HCT116 (cell line): ENCODE measurements around the gene CELF4. TPM values are rescaled to one million over a fixed set of nuclear protein-coding genes. Genes with fewer than 3 reads are reported as not detected.

Experiments used
- ATAC-seq: fragments of 200-7000 bp; cut with Tn5 transposase; 2 replicates; pipeline ENCODE4 v1.9.1; 2020; ENCODE audit warnings: mild to moderate bottlenecking, moderate library complexity
- BruUV-seq: library from RNA; stranded (reverse); fragments of 400-500 nt; replicated peaks from 2 replicates; lab custom pipeline; 2021; lab: Mats Ljungman, UMichigan
- CTCF ChIA-PET: fragments of 300-600 bp; sonication (Branson Sonifier 250); formaldehyde crosslinking; loops from one replicate; lab custom pipeline; 2021; ENCODE audit warnings: antibody characterized with exemption; lab: Charles Lee
- POLR2A ChIA-PET: fragments of 300-600, 350-600 bp; sonication (Branson Sonifier 250); formaldehyde crosslinking; loops from one replicate; lab custom pipeline; 2021; ENCODE audit warnings: antibody characterized with exemption; lab: Charles Lee
- RAD21 ChIA-PET, 2 experiments: fragments of 300-600 bp; sonication (Branson Sonifier 250); formaldehyde crosslinking; loops; one replicate each; lab custom pipeline; 2023; ENCODE audit warnings: low total read pairs in 2 of 2; ENCODE audit not compliant: uncharacterized antibody in 2 of 2, unreplicated experiment in 2 of 2, low non-redundant PET in 1 of 2; lab: Charles Lee
- DNase-seq: peaks from one replicate; pipeline ENCODE4 v3.0.0-alpha.2; 2010; ENCODE audit warnings: low read depth, low spot score
- H2AFZ ChIP-seq: fragments of 200-600 bp; shearing (Covaris generic), sonication (generic); 2 replicates; pipeline ENCODE4 v1.6.1; 2017; ENCODE audit warnings: low read depth, mixed run types, mixed read lengths, antibody characterized with exemption, low read length; ENCODE audit not compliant: poor library complexity, severe bottlenecking
- H3K27ac ChIP-seq: 2 replicates; pipeline ENCODE4 v1.5.1; 2012; ENCODE audit warnings: low read depth, low read length
- H3K27me3 ChIP-seq: fragments of 200-600 bp; sonication (generic); 2 replicates; pipeline ENCODE4 v1.6.1; 2016; ENCODE audit warnings: mixed run types, low read length, mixed read lengths; ENCODE audit not compliant: insufficient read depth
- H3K36me3 ChIP-seq, 2 experiments: fragments of 200-500 bp in 1 of 2; fragments of 200-600 bp in 1 of 2; sonication (Bioruptor generic) in 1 of 2; sonication (generic) in 1 of 2; 2 replicates each; pipeline versions ENCODE4 v1.5.1 to v1.6.1; 2014 to 2016; ENCODE audit warnings: low read length in 2 of 2, inconsistent platforms in 1 of 2, mixed read lengths in 1 of 2, mixed run types in 1 of 2; ENCODE audit not compliant: insufficient read depth in 2 of 2, control insufficient read depth in 1 of 2
- H3K4me1 ChIP-seq, 2 experiments: fragments of 200-600 bp in 1 of 2; sonication (generic) in 1 of 2; 2 replicates each; pipeline versions ENCODE4 v1.5.1 to v1.6.1; 2012 to 2017; ENCODE audit warnings: low read length in 2 of 2, inconsistent platforms in 1 of 2, mild to moderate bottlenecking in 1 of 2, mixed read lengths in 1 of 2, mixed run types in 1 of 2, moderate library complexity in 1 of 2; ENCODE audit not compliant: insufficient read depth in 2 of 2, control insufficient read depth in 1 of 2
- H3K4me2 ChIP-seq: fragments of 200-600 bp; sonication (generic); 2 replicates; pipeline ENCODE4 v1.6.1; 2017; ENCODE audit warnings: mixed run types, low read length, mixed read lengths
- H3K4me3 ChIP-seq, 2 experiments: fragments of 200-600 bp in 1 of 2; sonication (generic) in 1 of 2; replicated peaks in 1 of 2; 2 replicates each; pipeline ENCODE4 v1.5.1; 2011 to 2016; ENCODE audit warnings: low read length in 2 of 2, control low read depth in 1 of 2, low read depth in 1 of 2, mild to moderate bottlenecking in 1 of 2, mixed read lengths in 1 of 2, mixed run types in 1 of 2
- H3K79me2 ChIP-seq: fragments of 200-600 bp; sonication (generic); 2 replicates; pipeline ENCODE4 v1.6.1; 2017; ENCODE audit warnings: mild to moderate bottlenecking, mixed run types, low read length, moderate library complexity, mixed read lengths; ENCODE audit not compliant: insufficient read depth
- H3K9ac ChIP-seq: fragments of 200-600 bp; sonication (generic); 2 replicates; pipeline ENCODE4 v1.6.1; 2016; ENCODE audit warnings: low read length, mixed read lengths
- H3K9me2 ChIP-seq: fragments of 200-600 bp; sonication (generic), shearing (Covaris generic); 2 replicates; pipeline ENCODE4 v1.6.1; 2017; ENCODE audit warnings: mixed run types, mild to moderate bottlenecking, moderate library complexity; ENCODE audit not compliant: insufficient read depth
- H3K9me3 ChIP-seq, 2 experiments: fragments of 200-500 bp in 1 of 2; fragments of 200-600 bp in 1 of 2; sonication (Bioruptor generic) in 1 of 2; sonication (generic) in 1 of 2; 2 replicates each; pipeline ENCODE4 v1.6.1; 2014 to 2017; ENCODE audit warnings: low read length in 2 of 2, mixed read lengths in 2 of 2, inconsistent platforms in 1 of 2, low read depth in 1 of 2, mild to moderate bottlenecking in 1 of 2, mixed run types in 1 of 2, moderate library complexity in 1 of 2; ENCODE audit not compliant: control insufficient read depth in 1 of 2, insufficient read depth in 1 of 2
- H4K20me1 ChIP-seq: fragments of 200-600 bp; sonication (generic), shearing (Covaris generic); 2 replicates; pipeline ENCODE4 v1.6.1; 2017; ENCODE audit warnings: mixed run types, mild to moderate bottlenecking, moderate library complexity; ENCODE audit not compliant: insufficient read depth
- ATF3 ChIP-seq: IDR thresholded peaks from 2 replicates; pipeline ENCODE4 v1.6.1; 2012
- CBX3 ChIP-seq: IDR thresholded peaks from 2 replicates; pipeline ENCODE4 v1.6.1; 2012; ENCODE audit warnings: low read depth
- ELF1 ChIP-seq: IDR thresholded peaks from 2 replicates; pipeline ENCODE4 v1.6.1; 2012; ENCODE audit warnings: low read depth, borderline replicate concordance
- EZH2 ChIP-seq: fragments of 200-600 bp; sonication (generic); IDR thresholded peaks from 2 replicates; pipeline ENCODE4 v1.6.1; 2017; ENCODE audit warnings: antibody characterized with exemption, mixed run types
- EZH2phosphoT487 ChIP-seq: fragments of 200-600 bp; IDR thresholded peaks from 2 replicates; pipeline ENCODE4 v1.6.1; 2018; ENCODE audit warnings: antibody characterized with exemption, borderline replicate concordance
- POLR2A ChIP-seq: IDR thresholded peaks from 2 replicates; pipeline ENCODE4 v1.7.0; 2011; ENCODE audit warnings: borderline replicate concordance; ENCODE audit not compliant: insufficient read depth, insufficient read length; ENCODE audit errors: extremely low read depth
- POLR2AphosphoS5 ChIP-seq: IDR thresholded peaks from 2 replicates; pipeline ENCODE4 v1.6.1; 2011; ENCODE audit warnings: mild to moderate bottlenecking, low read depth, low read length, moderate library complexity
- RAD21 ChIP-seq: IDR thresholded peaks from 2 replicates; pipeline ENCODE4 v1.6.1; 2012; ENCODE audit warnings: low read depth, mild to moderate bottlenecking
- REST ChIP-seq: IDR thresholded peaks from 2 replicates; pipeline ENCODE4 v1.6.1; 2012; ENCODE audit warnings: low read depth
- SIN3A ChIP-seq: IDR thresholded peaks from 2 replicates; pipeline ENCODE4 v1.6.1; 2012; ENCODE audit warnings: low read depth
- SP1 ChIP-seq: IDR thresholded peaks from 2 replicates; pipeline ENCODE4 v1.6.1; 2012; ENCODE audit warnings: low read depth
- YY1 ChIP-seq: IDR thresholded peaks from 2 replicates; pipeline ENCODE4 v1.6.1; 2011; ENCODE audit warnings: low read length, low read depth, moderate library complexity, mild to moderate bottlenecking; ENCODE audit not compliant: insufficient replicate concordance; ENCODE audit errors: extremely low read depth
- ZBTB33 ChIP-seq: IDR thresholded peaks from 2 replicates; pipeline ENCODE4 v1.6.1; 2011; ENCODE audit warnings: mild to moderate bottlenecking, low read length, moderate library complexity; ENCODE audit not compliant: insufficient replicate concordance; ENCODE audit errors: extremely low read depth
- intact Hi-C: fragments of 100-400 bp; cut with micrococcal nuclease; formaldehyde crosslinking; loops from 2 replicates; pipeline ENCODE4 v1.10.0; 2022
- total RNA-seq: library from RNA; stranded (reverse); gene quantifications from one replicate; pipeline ENCODE4 v1.2.1, GENCODE V29; 2021; ENCODE audit not compliant: unreplicated experiment

The CELF4 gene
- total RNA-seq, 1 experiment from 2014 or later = not detected

GRCh38 chr18:37435996-37436395, 129.6 kb downstream of the CELF4 start:
- H3K27me3 ChIP-seq = peaks cover 37% of the 10 kb centered on the region; the same call in 1 of the 2 replicates
- BruUV-seq = no TSS peak
- H3K9me3 ChIP-seq = 0 out of 4 replicates have a peak, but pooled peaks cover 0 to 3% of the 10 kb centered on the region in 2 experiments
- no peaks in the 10 kb centered on the region for H3K79me2 ChIP-seq
- H3K9me2 ChIP-seq = no peaks in the 10 kb centered on the region
- no peak overlapping the region for H3K4me2 ChIP-seq
- H4K20me1 ChIP-seq = no peaks in the 10 kb centered on the region
- intact Hi-C loops = no loop called here
- ChIA-PET POLR2A (interaction anchor here (0.6 kb wide), 1 partner anchor 42 kb away, joined by 3 read pairs; no protein-coding TSS in a partner anchor), CTCF (no interaction called here), RAD21 (no interaction called here)
- no peak for DNase-seq
- H2AFZ ChIP-seq = no peak overlapping the region
- no peak overlapping the region for H3K27ac ChIP-seq
- H3K4me1 ChIP-seq = peaks cover 0 to 6% of the 10 kb centered on the region in 2 experiments; a peak in 1 of 4 replicates
- no peak overlapping the region for H3K4me3 ChIP-seq
- no peak overlapping the region for H3K9ac ChIP-seq
- no peaks in the 10 kb centered on the region for H3K36me3 ChIP-seq
- ATAC-seq = no peak
- TF ChIP-seq SIN3A = no peak
- TF ChIP-seq CBX3 = no peak
- no peak for TF ChIP-seq POLR2AphosphoS5
- no peak for TF ChIP-seq POLR2A
- no peak for TF ChIP-seq ATF3
- TF ChIP-seq YY1 = no peak
- no peak for TF ChIP-seq ELF1

- Histone ChIP-seq H3K4me2 (peak overlapping the region; percentile 17; the same call in 1 of the 2 replicates), H2AFZ (no peak overlapping the region), H3K27ac (no peak overlapping the region), H3K36me3 (no peaks in the 10 kb centered on the region), H3K9me3 (0 out of 4 replicates have a peak, but pooled peaks cover 0 to 3% of the 10 kb centered on the region in 2 experiments), H3K9ac (no peak overlapping the region), H3K4me1 (peaks cover 5 to 12% of the 10 kb centered on the region in 2 experiments; a peak in 3 of 4 replicates), H3K79me2 (no peaks in the 10 kb centered on the region), H3K4me3 (no peak overlapping the region), H3K27me3 (peaks cover 34% of the 10 kb centered on the region; the same call in 1 of the 2 replicates), H4K20me1 (no peaks in the 10 kb centered on the region), H3K9me2 (no peaks in the 10 kb centered on the region)
- ATAC-seq = no peak
- DNase-seq = no peak
- BruUV-seq = no TSS peak
- CTCF ChIA-PET = no interaction called here
- POLR2A ChIA-PET = interaction anchor here (0.6 kb wide), 1 partner anchor 41 kb away, joined by 3 read pairs; no protein-coding TSS in a partner anchor
- intact Hi-C loops = no loop called here
- RAD21 ChIA-PET = no interaction called here
- no peak for TF ChIP-seq ZBTB33
- no peak for TF ChIP-seq EZH2phosphoT487
- no peak for TF ChIP-seq EZH2
- no peak for TF ChIP-seq YY1
- TF ChIP-seq RAD21 = no peak
- TF ChIP-seq SP1 = no peak
- no peak for TF ChIP-seq REST
Measured at GRCh38 chr18:37435150-37435867, 130.3 kb downstream of the CELF4 start.
